GM12892 (cell line): ENCODE results near the gene OPCML.

ENCODE experiments used
- DNase-seq: peaks from one replicate; pipeline ENCODE4 v3.0.0; 2011; ENCODE audit not compliant: insufficient read length
- FAIRE-seq: peaks from 2 replicates; lab custom pipeline; 2011; peaks lifted over from hg19 to GRCh38; lab: Jason Lieb, UNC
- POLR2A ChIP-seq: IDR thresholded peaks from 2 replicates; pipeline ENCODE4 v1.6.1; 2011; ENCODE audit warnings: low read depth, low read length, control low read depth
- POLR2AphosphoS5 ChIP-seq: IDR thresholded peaks from 2 replicates; pipeline ENCODE4 v1.6.1; 2011; ENCODE audit warnings: low read depth, low read length, control low read depth
- TAF1 ChIP-seq: IDR thresholded peaks from 2 replicates; pipeline ENCODE4 v1.6.1; 2011; ENCODE audit warnings: low read depth, mild to moderate bottlenecking, control low read depth, low read length, borderline replicate concordance

OPCML gene

GRCh38 chr11:133303262-133303661 is 229.0 kb downstream of the OPCML start:
- FAIRE-seq (no peak), DNase-seq (no peak)
- TF ChIP-seq TAF1 (no peak), POLR2A (no peak), POLR2AphosphoS5 (no peak)

DNA sequence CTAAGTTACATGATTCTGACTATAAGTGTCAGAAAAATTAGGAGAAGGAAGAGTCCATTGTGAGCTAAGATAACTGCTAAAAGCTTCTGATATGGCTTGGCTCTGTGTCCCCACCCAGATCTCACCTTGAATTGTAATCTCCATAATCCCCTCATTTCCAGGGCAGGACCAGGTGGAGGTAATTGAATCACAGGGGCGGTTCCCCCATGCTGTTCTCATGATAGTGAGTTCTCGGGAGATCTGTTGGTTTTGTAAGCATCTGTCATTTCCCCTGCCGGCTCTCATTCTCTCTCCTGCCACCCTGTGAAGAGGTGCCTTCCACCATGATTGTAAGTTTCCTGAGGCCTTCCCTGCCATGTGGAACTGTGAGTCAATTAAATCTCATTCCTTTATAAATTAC is 230.2 kb downstream of the OPCML start:
- TF ChIP-seq TAF1 (no peak), POLR2A (no peak), POLR2AphosphoS5 (no peak)
- DNase-seq (no peak), FAIRE-seq (no peak)

GRCh38 chr11:133300666-133301065 is 231.6 kb downstream of the OPCML start:
- TF ChIP-seq POLR2AphosphoS5: no peak
- DNase-seq (no peak), FAIRE-seq (no peak)

- TF ChIP-seq TAF1: no peak
- no peak for FAIRE-seq
- DNase-seq: no peak
Observed at GRCh38 chr11:133291780-133292179, 240.5 kb downstream of the OPCML start.

DNA sequence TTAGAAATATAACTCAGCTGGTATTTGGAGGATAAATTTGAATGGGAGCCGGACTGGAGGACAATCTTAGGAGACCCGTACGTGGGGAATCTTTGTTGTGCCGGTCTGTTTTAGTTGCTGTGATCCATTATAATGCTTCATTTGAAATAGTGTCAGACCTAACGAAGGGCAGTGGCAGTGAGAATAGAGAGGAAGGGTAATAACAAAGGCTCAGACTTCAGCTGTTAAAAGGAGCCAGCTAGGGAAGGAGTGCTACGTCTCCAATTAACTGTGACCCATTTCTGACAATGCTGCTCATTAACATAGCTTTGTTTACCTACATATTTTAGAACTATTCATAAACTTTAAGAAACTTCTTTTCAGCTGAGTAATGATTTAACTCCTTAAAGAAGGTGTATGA is 246.9 kb downstream of the OPCML start:
- no peak for FAIRE-seq
- no peak for DNase-seq
- no peak for TF ChIP-seq POLR2A
- no peak for TF ChIP-seq POLR2AphosphoS5
- no peak for TF ChIP-seq TAF1

DNA sequence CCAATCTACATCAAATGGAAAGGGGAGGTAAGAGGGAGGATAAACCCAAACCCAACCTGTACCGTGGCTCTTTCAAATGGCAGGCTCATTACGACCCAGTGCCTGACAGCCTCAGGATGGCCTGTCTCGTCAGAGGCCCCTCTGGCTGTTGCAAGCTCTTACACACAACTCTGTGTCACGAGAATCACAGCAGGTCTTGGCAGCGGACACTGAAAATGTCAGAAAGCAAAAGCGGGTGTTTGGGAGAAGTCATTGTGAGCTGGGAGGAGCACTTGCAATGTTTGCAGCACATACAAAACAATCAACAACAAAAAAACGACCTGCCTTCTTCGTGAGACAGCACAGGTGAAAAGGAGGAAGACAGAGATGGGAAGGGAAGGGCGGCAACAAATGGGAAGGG is 248.1 kb downstream of the OPCML start:
- FAIRE-seq (no peak), DNase-seq (no peak)
- TF ChIP-seq POLR2A (no peak), POLR2AphosphoS5 (no peak), TAF1 (no peak)

DNA sequence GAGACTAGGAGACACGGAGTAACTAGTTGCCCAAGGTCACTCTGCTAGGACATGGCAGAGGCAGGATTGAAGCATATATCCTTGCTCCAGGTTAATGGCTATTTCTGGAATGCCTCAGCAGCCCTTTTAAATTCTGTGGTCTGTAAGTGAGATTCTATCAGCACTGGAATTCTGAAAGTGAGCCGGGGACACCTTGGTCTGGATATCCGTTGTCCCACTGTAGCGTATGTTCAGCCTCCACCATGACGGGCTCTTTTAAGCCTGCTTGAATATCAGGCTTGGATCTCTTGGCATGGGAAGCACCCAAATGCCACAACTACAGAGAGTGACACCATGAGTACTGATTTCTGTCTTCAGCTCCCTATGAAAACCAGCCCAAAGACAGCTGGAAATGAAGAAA is 254.4 kb downstream of the OPCML start:
- no peak for FAIRE-seq

GRCh38 chr11:133271871-133272776 is 260.2 kb downstream of the OPCML start:
- no peak for FAIRE-seq
- TF ChIP-seq TAF1: no peak
- no peak for TF ChIP-seq POLR2A
- TF ChIP-seq POLR2AphosphoS5: no peak
- no peak for DNase-seq

More for the DNA sequence above, 254.4 kb downstream of the OPCML start:
- DNase-seq: no peak
- TF ChIP-seq POLR2A (no peak), TAF1 (no peak), POLR2AphosphoS5 (no peak)

- FAIRE-seq (peak; percentile 62), DNase-seq (no peak)
- TF ChIP-seq POLR2A (no peak), TAF1 (no peak), POLR2AphosphoS5 (no peak)
Observed at GRCh38 chr11:133271206-133271605, 261.1 kb downstream of the OPCML start.

DNA sequence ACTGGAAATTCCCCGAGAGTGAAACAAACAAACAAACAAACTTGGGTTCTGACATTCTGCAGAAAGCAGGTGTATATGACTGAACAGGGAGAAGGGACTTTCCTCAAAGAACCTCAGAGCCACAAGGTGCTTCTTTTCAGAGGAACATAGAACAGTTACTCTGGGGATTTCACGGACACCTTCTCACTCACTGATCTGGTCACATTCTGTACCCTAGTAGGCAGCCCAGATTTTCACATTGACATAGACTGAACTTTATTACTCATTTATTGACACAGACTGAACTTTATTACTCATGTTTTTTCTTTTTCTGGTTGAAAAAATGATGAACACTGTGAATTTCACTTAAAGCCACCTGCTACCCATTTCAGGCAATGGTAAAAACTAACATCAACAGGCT is 263.0 kb downstream of the OPCML start:
- no peak for TF ChIP-seq POLR2AphosphoS5
- no peak for TF ChIP-seq TAF1
- no peak for TF ChIP-seq POLR2A
- DNase-seq (peak; percentile 27), FAIRE-seq (no peak)

GRCh38 chr11:133266986-133267385 is 265.3 kb downstream of the OPCML start:
- FAIRE-seq: peak; percentile 60
- TF ChIP-seq POLR2AphosphoS5 (no peak), POLR2A (no peak), TAF1 (no peak)
- no peak for DNase-seq

- DNase-seq (no peak), FAIRE-seq (peak; percentile 5)
- TF ChIP-seq POLR2AphosphoS5: no peak
- TF ChIP-seq TAF1: no peak
- TF ChIP-seq POLR2A: no peak
Observed at GRCh38 chr11:133265530-133266035, 266.7 kb downstream of the OPCML start.

DNA sequence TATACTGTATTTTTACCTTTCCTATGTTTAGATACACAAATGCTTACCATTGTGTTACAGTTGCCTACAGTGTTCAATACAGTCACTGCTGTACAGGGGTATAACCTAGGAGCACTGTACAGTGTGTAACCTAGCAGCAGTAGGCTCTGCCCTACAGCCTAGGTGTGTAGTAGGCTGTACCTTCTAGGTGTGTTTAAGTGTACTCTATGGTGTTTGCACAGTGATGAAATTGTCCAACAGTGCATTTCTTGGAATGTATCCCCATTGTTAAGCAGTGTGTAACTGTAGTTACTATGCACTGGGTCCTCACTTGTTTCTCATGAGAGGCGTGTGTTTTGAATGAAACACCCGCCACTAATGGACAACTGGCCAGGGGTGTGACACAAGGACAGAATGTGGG is 269.0 kb downstream of the OPCML start:
- FAIRE-seq (no peak), DNase-seq (no peak)
- TF ChIP-seq TAF1 (no peak), POLR2A (no peak), POLR2AphosphoS5 (no peak)
